Inflammatory macrophage treated with lipopolysaccharide for 1 hour (primary cell): ENCODE data around the gene GJB1.

Experiments
- DNase-seq, 2 donors: peaks; one replicate each; pipeline ENCODE4 v3.0.0-alpha.2; 2020 to 2022

GJB1 gene

GRCh38 chrX:71215338-71215912, 7.6 kb upstream of the GJB1 start:
- no peak for DNase-seq

GRCh38 chrX:71216485-71216884, 6.5 kb upstream of the GJB1 start:
- DNase-seq: no peak

GRCh38 chrX:71217298-71217697, 5.7 kb upstream of the GJB1 start:
- DNase-seq: no peak

- DNase-seq: no peak
These were observed 1.9 kb upstream of the GJB1 start for GRCh38 chrX:71221145-71221544.

GRCh38 chrX:71224098-71224708, 1.2 kb downstream of the GJB1 start:
- no peak for DNase-seq

- peak; percentile 42 to 55 for DNase-seq
These were observed 2.0 kb downstream of the GJB1 start for GRCh38 chrX:71225009-71225408.

GRCh38 chrX:71225676-71226075, 2.7 kb downstream of the GJB1 start:
- peak; percentile 36 to 58 for DNase-seq

GRCh38 chrX:71227370-71228062, 4.5 kb downstream of the GJB1 start:
- no peak for DNase-seq

GRCh38 chrX:71228063-71228642, 5.1 kb downstream of the GJB1 start:
- DNase-seq: no peak

- no peak for DNase-seq
These were observed 12.5 kb downstream of the GJB1 start for GRCh38 chrX:71235482-71235881.

- DNase-seq: peak; percentile 37 to 56
These were observed 13.8 kb downstream of the GJB1 start for GRCh38 chrX:71236836-71237235.

- DNase-seq: peak; percentile 18 to 62
These were observed 16.8 kb downstream of the GJB1 start for GRCh38 chrX:71239781-71240180.

GRCh38 chrX:71241301-71241700, 18.3 kb downstream of the GJB1 start:
- DNase-seq: peak in 1 of 2 donors; percentile 31

- DNase-seq: no peak
These were observed 21.5 kb downstream of the GJB1 start for GRCh38 chrX:71244359-71245128.

GRCh38 chrX:71245159-71245558, 22.1 kb downstream of the GJB1 start:
- DNase-seq: no peak

GRCh38 chrX:71250841-71251240, 27.8 kb downstream of the GJB1 start:
- no peak for DNase-seq

GRCh38 chrX:71251466-71251973, 28.5 kb downstream of the GJB1 start:
- DNase-seq: peak in 1 of 2 donors; percentile 25

- no peak for DNase-seq
These were observed 29.2 kb downstream of the GJB1 start for GRCh38 chrX:71252221-71252620.

- DNase-seq: peak in 1 of 2 donors; percentile 28
These were observed 30.4 kb downstream of the GJB1 start for GRCh38 chrX:71253253-71254091.

GRCh38 chrX:71254092-71254963, 31.3 kb downstream of the GJB1 start, which contains the start of gene ZMYM3:
ZMYM3 (minus strand) TSS chrX:71254140; CDS start chrX:71253255, 885 bp downstream.
- peak; percentile 57 to 61 for DNase-seq

- DNase-seq: no peak
These were observed 33.0 kb downstream of the GJB1 start for GRCh38 chrX:71256051-71256450.
